ENCODE measurements around the gene LGI4.
A peak's percentile ranks its signal among the peaks of the same experiment; 100 is the strongest.
"Not testable (repeated sequence)": the region's sequence is repeated elsewhere in the genome, so short reads cannot be mapped to it uniquely, and the experiment has no call there.

LGI4 gene

GRCh38 chr19:35136977-35137702 is 2.3 kb upstream of the LGI4 start:
- H3K4me3 ChIP-seq (ENCODE audit: low read depth, low read length), result no peak overlapping the region
- TF ChIP-seq, protein P1, sequence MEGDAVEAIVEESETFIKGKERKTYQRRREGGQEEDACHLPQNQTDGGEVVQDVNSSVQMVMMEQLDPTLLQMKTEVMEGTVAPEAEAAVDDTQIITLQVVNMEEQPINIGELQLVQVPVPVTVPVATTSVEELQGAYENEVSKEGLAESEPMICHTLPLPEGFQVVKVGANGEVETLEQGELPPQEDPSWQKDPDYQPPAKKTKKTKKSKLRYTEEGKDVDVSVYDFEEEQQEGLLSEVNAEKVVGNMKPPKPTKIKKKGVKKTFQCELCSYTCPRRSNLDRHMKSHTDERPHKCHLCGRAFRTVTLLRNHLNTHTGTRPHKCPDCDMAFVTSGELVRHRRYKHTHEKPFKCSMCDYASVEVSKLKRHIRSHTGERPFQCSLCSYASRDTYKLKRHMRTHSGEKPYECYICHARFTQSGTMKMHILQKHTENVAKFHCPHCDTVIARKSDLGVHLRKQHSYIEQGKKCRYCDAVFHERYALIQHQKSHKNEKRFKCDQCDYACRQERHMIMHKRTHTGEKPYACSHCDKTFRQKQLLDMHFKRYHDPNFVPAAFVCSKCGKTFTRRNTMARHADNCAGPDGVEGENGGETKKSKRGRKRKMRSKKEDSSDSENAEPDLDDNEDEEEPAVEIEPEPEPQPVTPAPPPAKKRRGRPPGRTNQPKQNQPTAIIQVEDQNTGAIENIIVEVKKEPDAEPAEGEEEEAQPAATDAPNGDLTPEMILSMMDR (IDR thresholded peaks at IDR 0.05; ENCODE audit: low read depth, low read length, missing control alignments), result no peak
- in situ Hi-C loops (cut with HindIII; ENCODE audit: low sequenced_read_pairs), result no loop called here
- no peak for DNase-seq (ENCODE audit: low read depth)

DNA sequence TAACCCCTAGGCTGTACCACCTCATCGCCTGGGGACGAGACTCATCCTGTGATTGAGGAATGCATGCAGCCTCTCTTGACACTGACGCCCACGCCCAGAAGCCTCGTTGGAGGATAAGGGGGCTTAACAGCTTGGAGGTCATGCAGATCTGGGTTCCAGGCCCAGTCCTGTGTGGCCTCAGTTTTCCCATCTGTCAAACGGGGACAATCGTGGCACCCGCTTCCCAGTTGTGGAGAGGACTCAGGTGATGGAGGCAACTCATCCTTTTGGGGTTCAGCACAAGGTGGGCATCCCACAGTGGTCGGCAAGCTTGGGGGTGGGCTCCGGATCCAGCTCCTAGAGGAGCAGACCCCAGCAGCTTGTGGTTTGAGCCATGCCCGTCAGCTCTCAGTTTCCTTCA is 1.4 kb upstream of the LGI4 start:
- no peak overlapping the region for H3K4me3 ChIP-seq (ENCODE audit: low read depth, low read length)
- no peak for DNase-seq (ENCODE audit: low read depth)
- in situ Hi-C loops (cut with HindIII; ENCODE audit: low sequenced_read_pairs), result no loop called here
- TF ChIP-seq, protein P1 (IDR thresholded peaks at IDR 0.05; ENCODE audit: low read depth, low read length, missing control alignments), result no peak

GRCh38 chr19:35135389-35135909 is 590 bp upstream of the LGI4 start:
- H3K4me3 ChIP-seq (ENCODE audit: low read depth, low read length), result no peak overlapping the region
- in situ Hi-C loops (cut with HindIII; ENCODE audit: low sequenced_read_pairs), result no loop called here
- DNase-seq (ENCODE audit: low read depth), result peak; percentile 22
- TF ChIP-seq, protein P1 (IDR thresholded peaks at IDR 0.05; ENCODE audit: low read depth, low read length, missing control alignments), result peak; percentile 91

- TF ChIP-seq, protein P1 (IDR thresholded peaks at IDR 0.05; ENCODE audit: low read depth, low read length, missing control alignments), result no peak
- no peak overlapping the region for H3K4me3 ChIP-seq (ENCODE audit: low read depth, low read length)
- DNase-seq (ENCODE audit: low read depth), result no peak
- in situ Hi-C loops (cut with HindIII; ENCODE audit: low sequenced_read_pairs), result no loop called here
Measured at GRCh38 chr19:35133826-35134225, 1.0 kb downstream of the LGI4 start.

GRCh38 chr19:35132254-35132653 is 2.6 kb downstream of the LGI4 start:
- in situ Hi-C loops (cut with HindIII; ENCODE audit: low sequenced_read_pairs), result no loop called here
- TF ChIP-seq, protein P1 (IDR thresholded peaks at IDR 0.05; ENCODE audit: low read depth, low read length, missing control alignments), result no peak
- DNase-seq (ENCODE audit: low read depth), result no peak
- no peak overlapping the region for H3K4me3 ChIP-seq (ENCODE audit: low read depth, low read length)

DNA sequence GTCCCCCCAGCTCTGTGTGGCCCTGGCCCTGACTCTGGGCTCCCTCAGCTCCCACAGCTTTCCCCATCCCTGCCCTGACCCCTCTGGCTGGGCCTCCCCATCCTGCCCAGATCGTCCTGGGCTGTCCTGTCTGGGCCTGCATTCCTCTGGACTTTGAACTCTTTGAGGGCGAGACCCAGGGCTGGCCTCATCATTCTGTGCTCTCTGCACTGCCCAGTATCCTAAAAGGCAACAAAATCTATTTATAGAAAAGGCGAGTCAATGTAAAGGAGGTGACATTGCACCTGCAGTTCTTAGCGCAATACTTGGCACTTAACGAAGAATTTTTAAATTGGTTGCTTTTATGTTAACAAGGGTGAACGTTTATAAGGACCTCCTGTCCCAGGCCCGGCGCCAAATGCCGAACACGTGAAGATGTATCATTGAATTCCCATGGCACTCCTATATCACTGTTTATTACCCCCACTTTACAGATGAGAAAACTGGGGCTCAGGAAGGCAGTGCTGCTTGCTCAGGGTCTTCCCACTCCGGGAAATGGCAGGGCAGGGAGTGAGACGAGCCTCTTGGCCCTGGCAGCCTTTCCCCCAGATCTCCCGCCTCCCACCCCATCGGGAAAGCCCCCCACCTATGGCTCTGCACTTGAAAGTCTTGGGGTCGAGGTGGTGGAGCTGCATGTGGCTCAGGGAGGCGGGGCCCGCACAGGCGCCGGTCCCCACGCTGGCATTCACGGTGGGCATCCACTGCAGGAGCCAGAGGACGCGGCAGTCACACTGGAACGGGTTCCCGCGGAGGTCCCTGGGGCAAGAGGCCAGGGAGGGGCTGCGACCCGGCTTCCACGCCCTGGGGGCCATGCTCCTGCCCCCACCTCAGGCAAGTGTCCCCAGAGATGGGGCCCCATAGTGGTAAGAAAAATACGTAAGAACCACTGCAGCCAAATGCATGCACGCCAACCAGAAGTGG is 3.8 kb downstream of the LGI4 start:
- in situ Hi-C loops (cut with HindIII; ENCODE audit: low sequenced_read_pairs), result no loop called here
- no peak for DNase-seq (ENCODE audit: low read depth)
- no peak overlapping the region for H3K4me3 ChIP-seq (ENCODE audit: low read depth, low read length)
- TF ChIP-seq, protein P1 (IDR thresholded peaks at IDR 0.05; ENCODE audit: low read depth, low read length, missing control alignments), result no peak

- DNase-seq (ENCODE audit: low read depth); in situ Hi-C loops (cut with HindIII; ENCODE audit: low sequenced_read_pairs); H3K4me3 ChIP-seq (ENCODE audit: low read depth, low read length): not testable (repeated sequence)
Measured at GRCh38 chr19:35129724-35130274, 5.1 kb downstream of the LGI4 start.

All from astrocyte of the cerebellum (primary cell).